Measurements from ENCODE around the gene CLCN4.

CLCN4 gene

GRCh38 chrX:10135561-10136399 is 21.0 kb upstream of the CLCN4 start:
- Histone ChIP-seq H3K36me3 (ENCODE audit: low read depth) (no peaks in the 10 kb centered on the region), H3K27me3 (ENCODE audit: insufficient read depth, poor library complexity, severe bottlenecking) (no peaks in the 10 kb centered on the region), H3K4me1 (ENCODE audit: insufficient read depth, poor library complexity, severe bottlenecking) (no peaks in the 10 kb centered on the region), H3K27ac (ENCODE audit: poor library complexity, severe bottlenecking) (no peak overlapping the region), H3K9me3 (ENCODE audit: severe bottlenecking) (no peaks in the 10 kb centered on the region), H3K4me3 (ENCODE audit: severe bottlenecking) (no peak overlapping the region)
- TF ChIP-seq CTCF (IDR thresholded peaks at IDR 0.05; ENCODE audit: poor library complexity, severe bottlenecking): no peak
- DNase-seq (ENCODE audit: low spot score) (no peak), ATAC-seq (ENCODE audit: low read depth) (no peak)

- TF ChIP-seq CTCF (IDR thresholded peaks at IDR 0.05; ENCODE audit: poor library complexity, severe bottlenecking): no peak
- no peak overlapping the region for H3K4me3 ChIP-seq (ENCODE audit: severe bottlenecking)
- DNase-seq (ENCODE audit: low spot score) (no peak), ATAC-seq (ENCODE audit: low read depth) (no peak)
- H3K36me3 ChIP-seq (ENCODE audit: low read depth): no peaks in the 10 kb centered on the region
- no peaks in the 10 kb centered on the region for H3K9me3 ChIP-seq (ENCODE audit: severe bottlenecking)
- no peak overlapping the region for H3K27ac ChIP-seq (ENCODE audit: poor library complexity, severe bottlenecking)
- H3K27me3 ChIP-seq (ENCODE audit: insufficient read depth, poor library complexity, severe bottlenecking): no peaks in the 10 kb centered on the region
- no peaks in the 10 kb centered on the region for H3K4me1 ChIP-seq (ENCODE audit: insufficient read depth, poor library complexity, severe bottlenecking)
These were observed 18.0 kb upstream of the CLCN4 start for GRCh38 chrX:10138726-10139125.

GRCh38 chrX:10140264-10140663 is 16.5 kb upstream of the CLCN4 start:
- Histone ChIP-seq H3K27me3 (ENCODE audit: insufficient read depth, poor library complexity, severe bottlenecking) (no peaks in the 10 kb centered on the region), H3K4me3 (ENCODE audit: severe bottlenecking) (no peak overlapping the region), H3K9me3 (ENCODE audit: severe bottlenecking) (no peaks in the 10 kb centered on the region), H3K4me1 (ENCODE audit: insufficient read depth, poor library complexity, severe bottlenecking) (no peaks in the 10 kb centered on the region), H3K36me3 (ENCODE audit: low read depth) (no peaks in the 10 kb centered on the region), H3K27ac (ENCODE audit: poor library complexity, severe bottlenecking) (no peak overlapping the region)
- ATAC-seq (ENCODE audit: low read depth): no peak
- no peak for TF ChIP-seq CTCF (IDR thresholded peaks at IDR 0.05; ENCODE audit: poor library complexity, severe bottlenecking)
- no peak for DNase-seq (ENCODE audit: low spot score)

GRCh38 chrX:10142041-10142599 is 14.7 kb upstream of the CLCN4 start:
- Histone ChIP-seq H3K9me3 (ENCODE audit: severe bottlenecking) (no peaks in the 10 kb centered on the region), H3K36me3 (ENCODE audit: low read depth) (no peaks in the 10 kb centered on the region), H3K27ac (ENCODE audit: poor library complexity, severe bottlenecking) (no peak overlapping the region), H3K27me3 (ENCODE audit: insufficient read depth, poor library complexity, severe bottlenecking) (no peaks in the 10 kb centered on the region), H3K4me1 (ENCODE audit: insufficient read depth, poor library complexity, severe bottlenecking) (no peaks in the 10 kb centered on the region), H3K4me3 (ENCODE audit: severe bottlenecking) (no peak overlapping the region)
- ATAC-seq (ENCODE audit: low read depth) (no peak), DNase-seq (ENCODE audit: low spot score) (no peak)
- TF ChIP-seq CTCF (IDR thresholded peaks at IDR 0.05; ENCODE audit: poor library complexity, severe bottlenecking): no peak

Data from RWPE2 (cell line).